ENCODE results near the gene CD9.
A peak's percentile ranks its signal among the peaks of the same experiment; 100 is the strongest.

CD9 gene

GRCh38 chr12:6277982-6278438, 77.8 kb downstream of the CD9 start:
- DNase-seq: peak; percentile 78

DNA sequence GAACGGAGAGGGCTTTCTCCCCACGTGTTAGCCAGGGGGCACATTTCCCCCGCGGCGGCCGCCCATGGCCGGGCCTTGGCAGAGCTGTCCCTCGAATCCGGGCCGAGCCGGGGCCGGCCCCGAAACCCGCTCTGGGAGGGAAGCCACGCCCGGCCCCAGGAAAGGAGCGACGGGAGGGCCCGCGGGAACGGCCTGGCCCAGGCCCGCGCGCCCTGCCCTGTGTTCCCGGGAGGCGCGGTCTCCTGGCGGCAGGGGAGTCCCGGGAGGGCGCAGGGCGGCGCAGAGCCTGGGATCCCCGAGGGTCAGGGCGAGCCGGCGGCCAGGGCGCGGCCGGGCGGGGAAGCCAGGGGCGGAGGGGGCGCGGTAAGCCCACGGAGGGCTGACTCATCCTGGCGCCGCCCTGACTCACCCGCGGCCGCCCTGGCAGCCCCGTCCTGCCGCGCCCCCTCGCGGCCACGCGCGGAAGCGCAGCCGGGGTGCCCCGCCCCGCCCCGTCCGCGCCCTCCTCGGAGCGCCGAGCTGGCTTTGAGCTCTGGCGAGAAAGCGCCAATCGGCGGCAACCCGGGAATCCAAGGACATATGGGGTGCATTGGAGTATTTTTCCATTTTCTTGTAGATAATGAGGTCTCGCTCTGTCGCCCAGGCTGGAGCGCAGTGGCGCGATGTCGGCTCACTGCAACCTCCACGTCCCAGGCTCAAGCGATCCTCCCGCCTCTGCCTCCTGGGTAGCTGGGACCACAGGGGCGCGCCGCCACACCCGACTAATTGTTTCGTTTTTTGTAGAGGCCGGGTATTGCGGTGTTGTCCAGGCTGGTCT, 78.4 kb downstream of the CD9 start:
- peak; percentile 96 for DNase-seq

GRCh38 chr12:6279256-6279628, 79.0 kb downstream of the CD9 start:
- DNase-seq: no peak

GRCh38 chr12:6279631-6280030, 79.4 kb downstream of the CD9 start:
- DNase-seq: no peak

DNA sequence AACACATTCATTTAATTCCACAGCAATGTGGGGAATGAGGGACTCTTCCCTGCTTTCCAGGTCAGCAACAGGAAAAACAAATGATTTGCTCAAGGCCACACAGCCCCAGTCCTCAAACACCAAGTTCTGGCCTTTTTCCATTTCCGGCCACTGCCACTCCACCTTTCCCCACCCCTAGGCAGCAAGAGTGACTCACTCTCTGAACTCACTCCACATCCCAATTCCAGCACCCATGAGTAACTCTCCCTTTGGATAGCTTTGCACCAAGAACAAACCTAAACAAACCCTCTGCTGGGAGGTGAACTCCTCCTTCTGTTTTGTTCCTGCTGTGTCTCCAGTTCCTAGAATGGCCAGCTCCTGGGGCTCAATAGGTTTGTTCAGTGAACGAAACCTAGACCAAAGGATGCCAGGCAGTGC, 79.9 kb downstream of the CD9 start:
- peak; percentile 88 for DNase-seq

- no peak for DNase-seq
Observed at GRCh38 chr12:6280672-6281071, 80.5 kb downstream of the CD9 start.

GRCh38 chr12:6281081-6281809, 81.0 kb downstream of the CD9 start:
- DNase-seq: no peak

GRCh38 chr12:6282453-6282840, 82.2 kb downstream of the CD9 start:
- DNase-seq: no peak

- DNase-seq: no peak
Observed at GRCh38 chr12:6284273-6284672, 84.1 kb downstream of the CD9 start.

DNA sequence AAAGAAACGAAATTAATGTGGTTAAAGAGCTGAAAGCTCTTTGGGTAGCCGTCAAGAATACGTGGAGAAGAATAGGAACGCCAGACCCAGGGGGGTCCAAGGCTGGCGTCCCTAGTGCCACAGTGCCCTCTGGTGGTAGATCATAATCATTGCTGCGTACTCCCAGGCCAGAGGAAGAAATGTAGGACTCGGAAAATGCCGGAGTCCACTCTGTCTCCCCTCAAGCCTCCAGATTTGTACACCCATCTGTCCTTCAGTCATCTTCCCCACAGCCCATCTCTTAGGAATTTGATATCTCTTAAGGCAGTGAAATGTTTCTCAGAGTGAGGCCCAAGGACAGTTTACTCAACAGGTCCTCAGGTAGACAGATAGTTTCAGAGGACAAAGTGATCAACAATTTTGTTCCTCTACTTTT, 84.9 kb downstream of the CD9 start:
- peak; percentile 86 for DNase-seq

DNA sequence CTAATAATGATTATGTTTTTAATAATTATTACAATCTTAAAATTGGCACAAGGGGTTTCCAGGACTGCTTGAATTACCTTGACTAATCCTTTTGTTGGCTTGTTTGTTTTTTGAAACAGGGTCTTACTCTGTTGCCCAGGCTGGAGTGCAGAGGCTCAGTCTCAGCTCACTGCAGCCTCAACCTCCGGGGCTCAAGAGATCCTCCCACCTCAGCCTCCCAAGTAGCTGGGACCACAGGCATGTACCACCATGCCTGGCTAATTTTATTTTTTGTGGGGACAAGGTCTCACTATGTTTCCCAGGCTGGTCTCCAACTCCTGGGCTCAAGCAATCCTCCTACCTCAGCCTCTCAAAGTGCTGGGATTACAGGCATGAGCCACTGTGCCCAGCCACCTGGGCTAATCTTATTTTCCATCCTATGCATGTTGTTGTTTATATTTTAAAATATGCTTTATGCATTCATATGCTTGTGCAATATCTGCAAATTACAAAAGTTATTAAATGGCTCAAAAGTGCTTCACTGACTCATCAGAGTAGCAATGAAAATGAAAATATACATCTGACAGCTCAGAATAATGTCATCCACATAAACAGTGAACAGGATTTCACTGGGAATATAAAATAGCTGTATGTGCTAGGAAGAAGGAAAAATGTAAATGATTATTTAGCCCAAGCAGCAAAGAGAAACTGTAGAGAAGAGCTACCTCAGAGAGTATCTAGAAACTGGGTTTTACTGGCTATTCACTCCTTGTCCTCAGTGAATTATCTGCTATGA, 85.5 kb downstream of the CD9 start:
- no peak for DNase-seq

Data from DMS53 (cell line).